Activated CD4-positive, alpha-beta T cell treated with anti-CD3 and anti-CD28 coated beads for 24 hours (primary cell): ENCODE data around the gene OR51F1.
"Not testable (repeated sequence)": the region's sequence is repeated elsewhere in the genome, so short reads cannot be mapped to it uniquely, and the experiment has no call there.

Experiments used
- DNase-seq, 2 donors: peaks; one replicate each; pipeline ENCODE4 v3.0.0-alpha.2; 2020; ENCODE audit warnings: low read depth in 2 of 2

The OR51F1 gene, protein sequence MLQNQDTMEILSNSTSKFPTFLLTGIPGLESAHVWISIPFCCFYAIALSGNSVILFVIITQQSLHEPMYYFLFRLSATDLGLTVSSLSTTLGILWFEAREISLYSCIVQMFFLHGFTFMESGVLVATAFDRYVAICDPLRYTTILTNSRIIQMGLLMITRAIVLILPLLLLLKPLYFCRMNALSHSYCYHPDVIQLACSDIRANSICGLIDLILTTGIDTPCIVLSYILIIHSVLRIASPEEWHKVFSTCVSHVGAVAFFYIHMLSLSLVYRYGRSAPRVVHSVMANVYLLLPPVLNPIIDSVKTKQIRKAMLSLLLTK

DNA sequence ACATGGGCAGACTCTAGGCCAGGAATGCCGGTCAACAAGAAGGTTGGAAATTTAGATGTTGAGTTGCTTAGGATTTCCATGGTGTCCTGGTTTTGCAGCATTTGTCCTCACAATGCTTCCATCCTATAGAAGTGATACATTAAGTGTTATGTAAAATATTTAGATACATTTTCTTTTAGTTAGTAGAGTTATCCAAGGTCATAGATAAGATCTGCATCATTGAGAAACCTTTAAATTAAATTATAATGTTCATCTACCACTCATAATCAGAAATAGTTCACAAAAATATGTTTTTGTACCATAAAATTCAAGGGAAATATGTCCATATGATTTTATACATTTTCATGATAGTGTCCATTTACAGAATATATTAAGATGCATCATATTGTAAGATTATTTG, at the start of gene OR51F1:
OR51F1 (minus strand) TSS at position 101 of the 400 bp plus-strand sequence; CDS start at position 101, 0 bp downstream.
- no peak for DNase-seq

GRCh38 chr11:4809246-4809645, 39.5 kb upstream of the OR51F1 start:
- DNase-seq, result no peak

- no peak for DNase-seq
Measured at GRCh38 chr11:4808476-4808875, 38.7 kb upstream of the OR51F1 start.

GRCh38 chr11:4804280-4804679, 34.5 kb upstream of the OR51F1 start, which contains the start of gene OR52R1:
Gene OR52R1 (minus strand): TSS chr11:4804380. CDS start chr11:4804380, 0 bp downstream.
- DNase-seq, result no peak

- DNase-seq, result not testable (repeated sequence)
Measured at GRCh38 chr11:4801316-4801715, 31.6 kb upstream of the OR51F1 start.

DNA sequence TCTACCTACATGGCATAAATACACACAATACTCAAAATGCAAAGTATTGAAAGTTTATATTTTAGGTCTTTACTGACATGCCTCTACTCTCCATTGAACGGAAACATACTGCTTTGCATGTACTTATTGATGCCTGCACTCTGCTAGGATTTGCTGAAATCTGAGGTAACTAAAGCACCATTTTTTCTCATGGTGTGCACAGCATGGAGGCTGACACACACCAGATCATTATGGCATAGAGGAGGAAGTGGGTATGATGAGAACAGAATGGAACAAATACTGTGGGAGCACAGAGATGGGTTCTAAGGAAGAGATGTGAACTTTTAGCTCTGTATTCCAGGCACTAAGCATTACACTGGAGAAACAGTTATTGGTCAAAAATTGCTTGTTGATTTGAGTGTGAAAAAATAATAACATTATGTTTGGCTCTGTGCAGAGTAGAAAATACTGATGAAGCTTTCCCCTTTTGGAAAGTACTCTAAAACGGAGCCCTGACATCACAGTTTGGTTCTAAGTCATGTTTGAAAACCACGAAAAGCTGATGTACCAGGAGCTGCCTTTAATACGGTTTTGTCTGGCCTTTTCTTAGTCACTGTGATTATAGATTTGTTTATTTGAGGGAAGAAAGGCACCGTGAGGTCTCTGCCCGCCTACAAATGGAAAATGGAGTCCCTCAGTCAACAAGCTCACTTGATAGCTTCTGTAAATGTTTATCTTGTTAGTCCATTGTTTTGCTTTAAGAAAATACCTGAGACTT, 28.9 kb upstream of the OR51F1 start:
- no peak for DNase-seq

DNA sequence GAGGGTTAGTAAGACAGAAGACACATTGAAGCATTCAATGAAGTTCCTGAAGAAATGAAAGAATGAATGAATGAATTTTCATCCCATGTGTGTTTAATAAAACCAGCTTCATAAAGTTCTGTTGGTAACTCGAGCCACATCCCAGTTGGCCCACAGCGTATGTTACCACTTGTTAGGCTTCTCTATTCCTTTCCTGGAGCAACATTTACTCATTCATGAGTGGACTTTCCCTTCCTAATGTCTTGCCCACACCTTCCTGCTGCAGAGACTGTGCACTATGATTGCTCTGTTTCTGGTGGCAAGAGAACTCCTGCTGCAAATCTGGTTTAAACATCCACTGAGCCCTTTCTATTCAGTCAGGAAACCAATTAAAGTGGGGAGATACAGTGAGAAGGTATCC, 27.5 kb upstream of the OR51F1 start:
- no peak for DNase-seq

GRCh38 chr11:4782454-4782853, 12.7 kb upstream of the OR51F1 start:
- DNase-seq, result no peak

DNA sequence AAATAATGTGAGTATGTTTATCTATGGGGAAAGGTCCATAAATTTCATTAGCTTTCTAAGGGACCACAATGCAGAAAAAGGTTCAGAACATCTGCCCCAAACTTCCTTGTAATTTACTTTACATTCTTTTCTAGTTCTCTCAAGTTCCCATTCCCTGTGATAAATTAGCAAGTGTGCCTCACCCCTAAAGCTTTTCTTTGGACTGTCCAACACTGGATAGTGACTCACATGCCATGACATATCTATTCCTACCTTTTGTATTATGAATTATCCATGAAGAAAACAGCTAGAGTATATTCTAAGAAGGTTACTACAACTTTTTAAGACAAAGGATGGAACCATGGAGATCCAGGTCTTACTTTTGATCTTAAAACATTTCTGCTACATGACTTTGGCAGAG, 1.6 kb downstream of the OR51F1 start:
- DNase-seq, result no peak

DNA sequence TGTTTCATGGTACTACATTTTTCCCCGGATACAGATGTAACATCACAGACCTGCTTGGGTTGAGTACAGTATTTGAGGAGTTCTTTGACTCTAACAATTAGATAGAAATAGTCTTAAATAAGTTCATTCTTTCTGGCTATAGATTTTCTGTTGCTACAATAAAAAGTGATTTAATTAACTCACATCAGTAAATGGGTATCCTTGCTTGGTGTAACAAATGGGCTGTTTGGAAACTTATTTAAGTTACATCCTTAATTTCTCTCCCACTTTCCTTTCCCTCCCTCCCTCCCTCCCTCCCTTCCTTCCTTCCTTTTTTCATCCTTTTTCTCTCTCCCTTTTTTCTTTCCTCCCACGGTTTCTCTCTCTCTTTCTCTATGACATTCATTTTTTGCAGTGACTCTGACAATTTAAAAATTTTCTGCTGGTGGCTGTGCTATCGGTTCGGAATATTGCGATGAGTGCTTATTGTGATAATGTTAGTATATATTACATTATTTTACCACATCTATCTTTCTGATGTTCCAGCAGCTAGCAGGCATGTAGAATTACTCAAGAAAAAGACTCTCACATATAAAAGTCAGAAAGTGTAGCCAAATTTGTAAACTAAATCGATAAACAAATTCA, 3.2 kb downstream of the OR51F1 start:
- no peak for DNase-seq

GRCh38 chr11:4763096-4763495, 6.6 kb downstream of the OR51F1 start:
- DNase-seq, result no peak

DNA sequence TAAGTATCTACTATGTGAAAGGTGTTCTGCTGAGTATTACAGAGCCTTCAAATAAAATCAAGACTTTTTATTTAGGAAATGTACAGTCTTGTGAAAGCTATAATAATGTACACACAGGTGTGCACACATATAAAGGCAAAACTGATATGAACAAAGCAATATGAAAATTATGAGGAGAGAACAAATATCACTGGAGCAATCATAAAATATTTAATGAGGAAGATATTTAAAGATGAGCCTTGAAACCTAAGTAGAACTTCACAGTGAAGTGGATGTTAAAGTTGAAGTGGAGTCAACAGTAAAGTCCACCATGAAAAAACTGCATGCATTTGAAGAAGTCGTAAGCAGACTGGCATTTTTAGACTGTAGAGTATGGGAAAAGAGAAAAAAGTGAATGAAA, 18.5 kb downstream of the OR51F1 start:
- no peak for DNase-seq

- no peak for DNase-seq
Measured at GRCh38 chr11:4748438-4748837, 21.3 kb downstream of the OR51F1 start.

DNA sequence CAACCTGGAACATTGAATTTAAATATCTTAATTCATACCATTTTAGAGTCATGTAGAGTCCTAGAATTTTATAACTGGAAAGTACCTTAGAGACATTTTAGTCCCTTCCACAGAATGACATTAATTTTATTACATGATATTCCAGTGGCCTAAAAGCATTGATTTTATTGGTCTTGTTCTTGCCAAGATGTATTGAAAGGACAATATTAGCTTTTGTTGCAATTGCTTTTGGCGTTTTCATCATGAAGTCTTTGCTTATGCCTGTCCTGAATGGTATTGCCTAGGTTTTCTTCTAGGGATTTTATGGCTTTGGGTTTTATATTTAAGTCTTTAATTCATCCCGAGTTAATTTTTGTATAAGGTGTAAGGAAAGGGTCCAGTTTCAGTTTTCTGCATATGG, 29.0 kb downstream of the OR51F1 start:
- no peak for DNase-seq

DNA sequence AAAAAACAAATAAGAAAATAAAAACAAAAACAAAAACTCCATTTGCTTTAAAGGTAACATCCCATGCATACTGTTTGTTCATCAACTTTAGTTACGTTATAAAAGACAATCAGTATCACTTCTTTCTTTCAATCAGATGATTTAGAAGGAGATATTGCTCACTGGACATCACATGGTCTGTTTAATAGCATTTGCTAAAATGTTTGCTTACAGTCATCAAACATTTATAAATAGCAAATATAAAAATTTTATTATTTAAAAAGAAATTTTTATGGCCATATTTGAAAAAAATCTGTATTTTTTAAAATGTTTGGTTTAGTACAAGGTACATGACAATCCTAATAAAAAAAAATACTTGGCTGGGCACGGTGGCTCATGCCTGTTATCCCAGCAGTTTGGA, 42.6 kb downstream of the OR51F1 start:
- no peak for DNase-seq

DNA sequence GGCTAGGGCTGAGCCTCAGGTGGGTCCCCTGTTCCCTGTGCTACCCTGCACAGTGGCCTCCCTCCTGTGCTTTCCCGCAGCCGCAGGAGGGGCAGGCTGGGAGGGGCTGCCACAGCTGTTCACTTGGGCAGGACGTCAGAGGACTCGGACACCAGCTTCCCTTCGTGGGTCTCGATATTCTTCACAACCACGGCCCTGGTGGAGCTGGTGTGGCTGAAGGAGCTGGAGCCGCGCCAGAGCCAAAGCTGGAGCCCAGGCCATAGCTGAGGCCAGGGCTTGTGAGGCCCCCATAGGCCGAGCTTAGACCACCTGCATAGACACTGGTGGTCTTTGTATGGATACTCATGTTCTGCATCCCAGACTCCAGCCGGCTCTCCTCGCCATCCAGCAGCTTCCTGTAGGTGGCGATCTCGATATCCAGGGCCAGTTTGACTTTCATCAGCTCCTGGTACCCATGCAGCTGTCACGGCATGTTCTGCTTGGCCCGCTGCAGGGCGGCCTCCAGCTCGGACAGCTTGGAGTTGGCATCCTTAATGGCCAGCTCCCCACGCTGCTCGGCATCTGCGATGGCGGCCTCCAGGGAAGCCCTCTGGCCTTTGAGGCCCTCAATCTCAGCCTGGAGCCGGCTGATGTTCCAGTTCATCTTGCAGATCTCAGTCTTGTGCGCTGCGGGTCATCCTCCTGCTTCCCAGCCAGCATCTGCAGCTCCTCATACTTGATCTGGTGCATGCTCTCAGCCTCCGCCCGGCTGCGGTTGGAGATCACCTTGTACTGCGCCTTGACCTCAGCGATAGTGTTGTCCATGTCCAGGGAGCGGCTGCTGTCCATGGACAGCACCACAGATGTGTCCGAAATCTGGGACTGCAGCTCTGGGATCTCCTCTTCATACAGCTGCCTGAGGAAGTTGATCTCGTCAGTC, 46.9 kb downstream of the OR51F1 start:
- not testable (repeated sequence) for DNase-seq
